ENCODE measurements around the gene KANK2. TPM values are rescaled to one million over a fixed set of nuclear protein-coding genes. Genes with fewer than 3 reads are reported as not detected.
"Not testable (repeated sequence)": the region's sequence is repeated elsewhere in the genome, so short reads cannot be mapped to it uniquely, and the experiment has no call there.

KANK2 gene
- total and polyA plus RNA-seq, 2 donors (not counting 1 experiment from before 2014, with no cell fraction given) = 192 to 511 TPM

DNA sequence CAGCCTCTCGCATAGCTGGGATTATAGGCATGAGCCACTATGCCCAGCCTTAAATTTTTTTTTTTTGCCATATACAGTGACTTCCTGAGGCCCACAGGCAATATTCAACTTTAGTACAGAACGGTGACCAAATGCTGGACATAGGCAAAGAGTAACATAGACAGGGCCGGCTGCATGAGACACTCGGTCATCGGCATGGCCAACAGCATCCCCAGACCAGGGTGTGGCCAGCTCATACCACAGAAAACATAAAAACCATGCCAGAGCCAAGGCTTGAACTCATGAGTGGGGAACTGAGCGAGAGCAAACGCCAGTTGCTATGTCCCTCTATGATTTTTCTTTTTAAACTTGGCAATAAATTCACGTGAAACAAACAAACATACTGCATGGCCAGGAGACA lies 17.0 kb downstream of the KANK2 start:
- Histone ChIP-seq H3K4me3 (replicated peaks in 1 of 4; ENCODE audit: control extremely low read depth in 1 of 4, insufficient read depth in 1 of 4, low read depth in 3 of 4, low read length in 4 of 4) (peak overlapping the region in 1 of 4 experiments; percentile 10), H3K27ac (ENCODE audit: insufficient read depth, low read length) (peak overlapping the region; percentile 18), H3K79me2 (ENCODE audit: control insufficient read depth, insufficient read depth, low read length) (peaks cover 32% of the 10 kb centered on the region), H3K9me3 (ENCODE audit: control insufficient read depth, insufficient read depth, low read depth, low read length) (no peaks in the 10 kb centered on the region), H4K20me1 (ENCODE audit: control insufficient read depth, extremely low read depth, insufficient read depth, low read length) (no peaks in the 10 kb centered on the region), H3K9ac (ENCODE audit: insufficient read depth, low read length) (no peak overlapping the region), H3K36me3 (ENCODE audit: control insufficient read depth, insufficient read depth, low read length) (peaks cover 31% of the 10 kb centered on the region), H3K4me1 (ENCODE audit: control insufficient read depth, extremely low read depth, insufficient read depth, low read length) (peaks cover 11% of the 10 kb centered on the region), H3K4me2 (ENCODE audit: extremely low read depth, insufficient read depth, low read length) (no peak overlapping the region), H2AFZ (ENCODE audit: low read length) (no peak overlapping the region), H3K27me3 (ENCODE audit: control insufficient read depth, insufficient read depth, low read length) (no peaks in the 10 kb centered on the region)
- TF ChIP-seq EZH2 (IDR thresholded peaks at IDR 0.05; ENCODE audit: low read length, missing control alignments) = no peak
- TF ChIP-seq, protein P1, sequence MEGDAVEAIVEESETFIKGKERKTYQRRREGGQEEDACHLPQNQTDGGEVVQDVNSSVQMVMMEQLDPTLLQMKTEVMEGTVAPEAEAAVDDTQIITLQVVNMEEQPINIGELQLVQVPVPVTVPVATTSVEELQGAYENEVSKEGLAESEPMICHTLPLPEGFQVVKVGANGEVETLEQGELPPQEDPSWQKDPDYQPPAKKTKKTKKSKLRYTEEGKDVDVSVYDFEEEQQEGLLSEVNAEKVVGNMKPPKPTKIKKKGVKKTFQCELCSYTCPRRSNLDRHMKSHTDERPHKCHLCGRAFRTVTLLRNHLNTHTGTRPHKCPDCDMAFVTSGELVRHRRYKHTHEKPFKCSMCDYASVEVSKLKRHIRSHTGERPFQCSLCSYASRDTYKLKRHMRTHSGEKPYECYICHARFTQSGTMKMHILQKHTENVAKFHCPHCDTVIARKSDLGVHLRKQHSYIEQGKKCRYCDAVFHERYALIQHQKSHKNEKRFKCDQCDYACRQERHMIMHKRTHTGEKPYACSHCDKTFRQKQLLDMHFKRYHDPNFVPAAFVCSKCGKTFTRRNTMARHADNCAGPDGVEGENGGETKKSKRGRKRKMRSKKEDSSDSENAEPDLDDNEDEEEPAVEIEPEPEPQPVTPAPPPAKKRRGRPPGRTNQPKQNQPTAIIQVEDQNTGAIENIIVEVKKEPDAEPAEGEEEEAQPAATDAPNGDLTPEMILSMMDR (conservative IDR thresholded peaks at IDR 0.05 in 1 of 2, IDR thresholded peaks at IDR 0.05 in 1 of 2; ENCODE audit: low read depth in 1 of 2, low read length in 2 of 2) = no peak
- DNase-seq (ENCODE audit: low read depth in 2 of 2) = no peak

DNA sequence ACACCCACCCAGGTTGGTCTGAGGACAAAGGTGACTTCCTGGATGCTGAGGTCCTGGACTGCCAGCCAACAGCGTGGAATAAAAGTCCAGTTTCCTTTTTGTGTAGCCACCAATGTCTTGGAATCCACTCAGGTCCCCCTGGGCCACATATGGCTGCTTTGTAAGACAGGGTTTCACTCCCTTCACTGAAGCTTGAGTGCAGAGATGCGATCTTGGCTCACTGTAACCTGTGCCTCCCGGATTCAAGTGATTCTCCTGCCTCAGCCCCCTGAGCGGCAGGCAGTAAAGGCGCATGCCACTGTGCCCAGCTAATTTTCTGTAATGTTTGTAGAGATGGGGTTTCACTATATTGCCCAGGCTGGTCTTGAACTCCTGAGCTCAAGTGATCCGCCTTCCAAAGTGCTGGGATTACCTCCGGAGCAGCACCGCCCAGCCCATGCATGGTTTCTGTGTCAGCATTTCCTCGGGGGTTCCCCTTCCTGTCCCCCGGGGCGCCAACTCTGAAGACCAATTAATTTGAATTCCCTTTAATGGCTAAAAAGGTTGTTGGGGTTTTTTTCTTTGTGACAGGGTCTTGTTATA lies 17.5 kb downstream of the KANK2 start:
- Histone ChIP-seq H3K4me1 (ENCODE audit: control insufficient read depth, extremely low read depth, insufficient read depth, low read length) (peaks cover 11% of the 10 kb centered on the region), H3K27ac (ENCODE audit: insufficient read depth, low read length) (peak overlapping the region; percentile 47), H3K9me3 (ENCODE audit: control insufficient read depth, insufficient read depth, low read depth, low read length) (no peaks in the 10 kb centered on the region), H3K4me3 (replicated peaks in 1 of 4; ENCODE audit: control extremely low read depth in 1 of 4, insufficient read depth in 1 of 4, low read depth in 3 of 4, low read length in 4 of 4) (peak overlapping the region in 1 of 4 experiments; percentile 10), H3K9ac (ENCODE audit: insufficient read depth, low read length) (no peak overlapping the region), H3K27me3 (ENCODE audit: control insufficient read depth, insufficient read depth, low read length) (no peaks in the 10 kb centered on the region), H3K79me2 (ENCODE audit: control insufficient read depth, insufficient read depth, low read length) (peaks cover 32% of the 10 kb centered on the region), H2AFZ (ENCODE audit: low read length) (no peak overlapping the region), H3K4me2 (ENCODE audit: extremely low read depth, insufficient read depth, low read length) (no peak overlapping the region), H4K20me1 (ENCODE audit: control insufficient read depth, extremely low read depth, insufficient read depth, low read length) (no peaks in the 10 kb centered on the region), H3K36me3 (ENCODE audit: control insufficient read depth, insufficient read depth, low read length) (peaks cover 30% of the 10 kb centered on the region)
- TF ChIP-seq, protein P1 (conservative IDR thresholded peaks at IDR 0.05 in 1 of 2, IDR thresholded peaks at IDR 0.05 in 1 of 2; ENCODE audit: low read depth in 1 of 2, low read length in 2 of 2) = no peak
- no peak for TF ChIP-seq EZH2 (IDR thresholded peaks at IDR 0.05; ENCODE audit: low read length, missing control alignments)
- no peak for DNase-seq (ENCODE audit: low read depth in 2 of 2)

DNA sequence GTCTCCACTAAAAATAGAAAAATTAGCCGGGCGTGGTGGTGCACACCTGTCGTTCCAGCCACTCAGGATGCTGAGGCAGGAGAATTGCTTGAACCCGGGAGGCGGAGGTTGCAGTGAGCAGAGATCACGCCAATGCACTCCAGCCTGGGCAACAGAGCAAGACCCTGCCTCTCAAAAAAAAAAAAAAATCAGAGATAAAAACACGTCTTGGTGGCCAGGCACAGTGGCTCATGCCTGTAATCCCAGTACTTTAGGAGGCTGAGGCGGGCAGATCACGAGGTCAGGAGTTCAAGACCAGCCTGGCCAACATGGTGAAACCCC lies 18.2 kb downstream of the KANK2 start:
- H2AFZ ChIP-seq (ENCODE audit: low read length); H4K20me1 ChIP-seq (ENCODE audit: control insufficient read depth, extremely low read depth, insufficient read depth, low read length); H3K27me3 ChIP-seq (ENCODE audit: control insufficient read depth, insufficient read depth, low read length); H3K9ac ChIP-seq (ENCODE audit: insufficient read depth, low read length); H3K9me3 ChIP-seq (ENCODE audit: control insufficient read depth, insufficient read depth, low read depth, low read length); DNase-seq (ENCODE audit: low read depth in 2 of 2); H3K4me3 ChIP-seq (replicated peaks in 1 of 4; ENCODE audit: control extremely low read depth in 1 of 4, insufficient read depth in 1 of 4, low read depth in 3 of 4, low read length in 4 of 4); H3K4me2 ChIP-seq (ENCODE audit: extremely low read depth, insufficient read depth, low read length): not testable (repeated sequence)
- peaks cover 11% of the 10 kb centered on the region for H3K4me1 ChIP-seq (ENCODE audit: control insufficient read depth, extremely low read depth, insufficient read depth, low read length)
- peaks cover 30% of the 10 kb centered on the region for H3K79me2 ChIP-seq (ENCODE audit: control insufficient read depth, insufficient read depth, low read length)
- peaks cover 34% of the 10 kb centered on the region for H3K36me3 ChIP-seq (ENCODE audit: control insufficient read depth, insufficient read depth, low read length)
- H3K27ac ChIP-seq (ENCODE audit: insufficient read depth, low read length) = peak overlapping the region; percentile 47
